Thoracic aorta (tissue), 2 donors: ENCODE measurements around the gene DHRS1. TPM values are rescaled to one million over a fixed set of nuclear protein-coding genes. Genes with fewer than 3 reads are reported as not detected.

Experiments
- ATAC-seq: fragments of 150-250 bp; one replicate; pipeline ENCODE4 v1.8.0; 2017; ENCODE audit warnings: low read depth; ENCODE audit not compliant: insufficient number of reproducible peaks, low FRiP score
- DNase-seq: peaks from one replicate; pipeline ENCODE4 v3.0.0-alpha.2; 2020; ENCODE audit warnings: low spot score
- H3K27ac ChIP-seq, 2 donors: fragments of 200-600 bp; sonication (generic); 1 replicate in 1 of 2; 2 replicates in 1 of 2; pipeline ENCODE4 v1.5.1; 2016; ENCODE audit warnings: mild to moderate bottlenecking in 2 of 2, moderate library complexity in 2 of 2
- H3K27me3 ChIP-seq: fragments of 200-600 bp; sonication (generic); replicated peaks from 2 replicates; pipeline ENCODE4 v1.6.0; 2016; ENCODE audit warnings: mild to moderate bottlenecking; ENCODE audit not compliant: insufficient read depth
- H3K36me3 ChIP-seq: fragments of 200-600 bp; sonication (generic); one replicate; pipeline ENCODE4 v1.5.1; 2016
- H3K4me1 ChIP-seq, 2 donors: fragments of 200-600 bp; sonication (generic); 1 replicate in 1 of 2; 2 replicates in 1 of 2; pipeline versions ENCODE4 v1.5.1 to v1.6.0; 2016; ENCODE audit warnings: low read depth in 2 of 2, mild to moderate bottlenecking in 1 of 2; ENCODE audit not compliant: control insufficient read depth in 1 of 2
- H3K4me3 ChIP-seq: fragments of 200-600 bp; sonication (generic); 2 replicates; pipeline ENCODE4 v1.5.1; 2016; ENCODE audit warnings: mild to moderate bottlenecking
- H3K9me3 ChIP-seq: fragments of 200-600 bp; sonication (generic); 2 replicates; pipeline ENCODE4 v1.5.1; 2016
- CTCF ChIP-seq: fragments of 200-600 bp; sonication (generic); IDR thresholded peaks from one replicate; pipeline ENCODE4 v1.5.1; 2019; ENCODE audit warnings: antibody characterized with exemption
- total RNA-seq, 2 donors: library from RNA; depleted of rRNA; stranded (reverse); fragments of >200 nt; gene quantifications; one replicate each; pipeline versions ENCODE4 v1.1.0 to v1.2.3, GENCODE V29; 2016

Gene DHRS1
- total RNA-seq, 2 donors from 2014 or later = 25.5 to 31.4 TPM

DNA sequence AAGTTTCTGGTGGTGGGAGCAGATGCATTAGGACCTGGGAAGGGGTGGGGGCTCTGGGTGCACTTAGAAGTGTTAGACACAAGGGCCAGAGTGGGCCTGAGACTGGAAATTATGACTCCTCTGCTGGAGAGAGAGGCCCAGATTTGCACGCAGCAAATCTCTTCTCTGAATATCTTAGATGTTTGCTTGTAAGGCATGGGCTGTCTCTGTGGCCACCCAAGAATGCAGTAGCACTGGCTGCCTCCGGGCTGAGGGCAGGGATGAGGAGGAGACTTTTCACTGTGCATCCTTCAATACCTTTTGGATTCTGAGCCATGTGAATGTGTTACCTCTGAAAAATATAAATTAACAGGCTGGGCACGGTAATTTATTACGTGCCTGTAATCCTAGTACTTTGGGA lies 14.2 kb downstream of the DHRS1 start:
- no peak for ATAC-seq
- H3K4me1 ChIP-seq = no peaks in the 10 kb centered on the region
- no peaks in the 10 kb centered on the region for H3K9me3 ChIP-seq
- H3K4me3 ChIP-seq = no peak overlapping the region
- TF ChIP-seq CTCF = no peak
- H3K27me3 ChIP-seq = no peaks in the 10 kb centered on the region
- H3K36me3 ChIP-seq = peaks cover 10% of the 10 kb centered on the region
- no peak overlapping the region for H3K27ac ChIP-seq
- DNase-seq = no peak

GRCh38 chr14:24284501-24285035 lies 15.0 kb downstream of the DHRS1 start:
- DNase-seq (no peak), ATAC-seq (no peak)
- Histone ChIP-seq H3K4me1 (no peaks in the 10 kb centered on the region), H3K27me3 (no peaks in the 10 kb centered on the region), H3K4me3 (no peak overlapping the region), H3K27ac (no peak overlapping the region), H3K9me3 (no peaks in the 10 kb centered on the region), H3K36me3 (peaks cover 4% of the 10 kb centered on the region)
- no peak for TF ChIP-seq CTCF

GRCh38 chr14:24283796-24284460 lies 15.7 kb downstream of the DHRS1 start:
- no peaks in the 10 kb centered on the region for H3K36me3 ChIP-seq
- H3K9me3 ChIP-seq = no peaks in the 10 kb centered on the region
- H3K27ac ChIP-seq = no peak overlapping the region
- TF ChIP-seq CTCF = no peak
- ATAC-seq (no peak), DNase-seq (no peak)
- no peak overlapping the region for H3K4me3 ChIP-seq
- no peaks in the 10 kb centered on the region for H3K4me1 ChIP-seq
- H3K27me3 ChIP-seq = no peaks in the 10 kb centered on the region

GRCh38 chr14:24282736-24283135 lies 16.8 kb downstream of the DHRS1 start:
- DNase-seq (no peak), ATAC-seq (no peak)
- Histone ChIP-seq H3K4me1 (no peaks in the 10 kb centered on the region), H3K27ac (no peak overlapping the region), H3K36me3 (no peaks in the 10 kb centered on the region), H3K4me3 (no peak overlapping the region), H3K27me3 (no peaks in the 10 kb centered on the region), H3K9me3 (no peaks in the 10 kb centered on the region)
- TF ChIP-seq CTCF = no peak

- no peak overlapping the region for H3K4me3 ChIP-seq
- H3K4me1 ChIP-seq = no peaks in the 10 kb centered on the region
- no peak overlapping the region for H3K27ac ChIP-seq
- DNase-seq (no peak), ATAC-seq (no peak)
- H3K27me3 ChIP-seq = no peaks in the 10 kb centered on the region
- H3K36me3 ChIP-seq = no peaks in the 10 kb centered on the region
- no peak for TF ChIP-seq CTCF
- H3K9me3 ChIP-seq = no peaks in the 10 kb centered on the region
Measured at GRCh38 chr14:24281636-24282035, 17.9 kb downstream of the DHRS1 start.
